AG08396 (cell line): ENCODE measurements around the gene SLC37A1.
A peak's percentile ranks its signal among the peaks of the same experiment; 100 is the strongest.

ENCODE experiments used
- DNase-seq: peaks from one replicate; pipeline ENCODE4 v3.0.0; 2012; ENCODE audit warnings: low spot score, mixed read lengths

The SLC37A1 gene

DNA sequence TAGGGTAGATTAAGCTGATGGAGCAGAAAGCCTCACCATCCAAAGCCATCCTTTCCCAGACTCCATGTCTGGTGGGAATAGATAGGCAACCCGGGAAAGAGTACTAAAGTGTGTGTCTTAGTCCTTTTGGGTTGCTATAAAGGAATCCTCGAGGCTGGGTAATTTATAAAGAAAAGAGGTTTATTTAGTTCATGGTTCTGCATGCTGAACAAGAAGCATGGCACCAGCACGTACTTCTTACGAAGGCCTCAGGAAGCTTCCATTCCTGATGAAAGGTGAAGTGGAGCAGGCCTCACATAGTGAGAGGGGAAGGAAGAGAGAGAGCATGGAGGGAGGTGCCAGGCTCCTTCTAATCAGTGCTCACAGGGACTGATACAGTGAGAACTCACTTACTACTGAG, 6.2 kb upstream of the SLC37A1 start:
- no peak for DNase-seq

- DNase-seq: no peak
Measured at GRCh38 chr21:42508371-42508770, 5.3 kb upstream of the SLC37A1 start.

- DNase-seq: no peak
Measured at GRCh38 chr21:42509244-42509643, 4.4 kb upstream of the SLC37A1 start.

- no peak for DNase-seq
Measured at GRCh38 chr21:42512346-42513034, 1.2 kb upstream of the SLC37A1 start.

DNA sequence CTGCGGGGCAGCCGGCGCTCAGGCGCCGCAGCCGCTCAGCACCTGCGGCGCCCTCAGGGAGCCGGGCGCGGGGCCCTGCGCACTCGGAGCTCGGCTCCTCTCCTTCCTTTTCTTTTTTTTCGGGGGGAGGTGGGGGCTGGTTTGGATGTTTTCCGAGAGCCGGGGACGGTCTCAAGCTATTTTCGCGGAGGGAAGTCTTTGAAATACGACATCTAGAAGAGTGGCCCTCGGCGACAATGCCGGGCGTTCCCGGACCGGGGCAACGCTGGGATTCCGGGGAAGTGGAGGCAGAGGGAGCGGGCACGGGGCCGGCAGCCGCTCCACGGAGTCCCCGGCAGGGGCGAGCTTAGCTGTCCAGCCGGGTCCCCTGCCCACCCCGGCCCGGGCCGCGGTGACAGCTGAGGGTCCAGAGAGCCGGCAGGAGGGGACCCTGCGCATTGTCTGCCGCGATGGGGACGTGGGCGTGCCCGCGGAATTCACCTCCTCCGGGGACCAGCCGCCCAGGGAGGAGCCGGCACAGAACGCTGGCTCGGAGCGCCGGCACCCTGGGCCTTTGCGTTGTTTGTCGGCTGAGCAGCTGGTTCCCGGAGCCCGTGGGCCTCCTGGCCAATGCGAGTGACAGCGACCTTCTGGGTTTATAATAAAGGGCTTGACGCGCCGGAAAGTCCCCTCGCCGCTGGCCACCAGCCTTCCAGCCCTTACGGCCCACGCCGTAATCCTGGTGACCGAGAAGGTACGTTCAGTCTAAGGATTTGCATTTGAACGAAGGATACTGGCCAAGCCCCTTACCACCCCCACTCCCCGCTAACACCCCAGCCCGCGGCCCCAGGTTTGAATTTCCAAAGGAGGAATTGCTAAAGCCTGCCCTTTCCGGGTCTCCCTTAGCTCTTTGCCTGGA, 582 bp downstream of the SLC37A1 start:
- DNase-seq: no peak

- no peak for DNase-seq
Measured at GRCh38 chr21:42514883-42515228, 1.2 kb downstream of the SLC37A1 start.

- DNase-seq: no peak
Measured at GRCh38 chr21:42515708-42516502, 2.3 kb downstream of the SLC37A1 start.

- peak; percentile 54 for DNase-seq
Measured at GRCh38 chr21:42518215-42518614, 4.6 kb downstream of the SLC37A1 start.

DNA sequence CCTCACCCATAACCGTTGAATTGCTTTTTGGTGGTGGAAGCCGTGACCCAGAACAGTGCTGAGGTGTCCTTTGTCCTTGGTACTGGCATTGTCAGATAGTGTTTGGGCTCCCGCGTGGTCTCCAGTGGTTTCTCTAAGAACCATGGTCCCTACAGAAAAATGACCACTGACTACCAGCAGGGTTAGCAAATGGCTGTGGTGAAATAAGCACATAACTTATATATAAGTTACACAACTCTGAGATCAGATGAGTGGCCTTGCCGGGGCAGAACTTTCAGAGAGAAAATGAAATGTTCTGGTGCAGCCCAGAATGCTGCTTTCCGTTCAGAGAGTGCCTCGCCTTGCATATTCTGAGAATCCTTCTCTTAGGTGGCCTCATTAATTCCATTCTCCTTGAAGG, 5.0 kb downstream of the SLC37A1 start:
- DNase-seq: no peak

- no peak for DNase-seq
Measured at GRCh38 chr21:42520628-42521253, 7.1 kb downstream of the SLC37A1 start.

- DNase-seq: no peak
Measured at GRCh38 chr21:42521384-42521783, 7.7 kb downstream of the SLC37A1 start.

- no peak for DNase-seq
Measured at GRCh38 chr21:42521805-42522204, 8.2 kb downstream of the SLC37A1 start.

GRCh38 chr21:42522271-42522670, 8.6 kb downstream of the SLC37A1 start:
- DNase-seq: no peak

GRCh38 chr21:42522771-42523170, 9.1 kb downstream of the SLC37A1 start:
- DNase-seq: no peak

DNA sequence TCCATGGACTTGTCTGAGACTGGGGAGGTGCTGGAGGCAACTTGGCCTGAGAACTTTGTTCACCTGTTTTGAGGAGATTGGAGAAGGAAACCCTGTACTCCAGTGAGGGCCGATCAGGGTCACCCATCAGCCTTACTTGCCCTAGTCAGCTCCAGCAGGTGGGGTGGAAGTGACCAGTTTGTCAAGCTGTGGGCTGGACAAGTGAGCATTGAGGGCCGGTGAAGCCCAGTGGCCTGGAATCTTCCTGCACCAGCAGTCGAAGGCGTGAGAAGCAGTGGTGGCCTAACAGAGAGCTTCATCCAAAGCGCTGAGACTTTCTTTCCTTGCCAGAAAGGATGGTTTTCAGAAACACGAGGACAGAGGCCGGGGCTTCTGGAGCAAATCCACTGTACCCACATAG, 9.6 kb downstream of the SLC37A1 start:
- DNase-seq: no peak

DNA sequence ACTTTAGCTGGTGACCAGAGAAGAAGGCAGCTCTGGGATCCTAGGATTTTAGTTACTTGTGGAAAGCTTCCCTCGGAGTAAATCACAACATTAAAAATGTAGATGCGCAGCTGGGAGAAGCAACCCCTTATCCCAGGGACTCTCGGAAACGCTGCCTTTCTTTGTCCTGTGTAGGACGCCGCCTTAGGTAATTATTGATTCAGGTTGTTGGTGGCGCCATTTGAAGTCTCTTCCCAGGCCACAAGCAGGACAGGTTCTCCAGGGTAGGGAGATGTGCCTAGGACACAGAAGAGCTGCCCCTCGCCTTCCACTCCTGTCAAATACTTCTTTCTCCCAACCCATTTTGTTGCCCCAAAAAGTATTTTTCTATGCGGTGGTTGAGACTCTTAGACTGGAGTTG, 10.3 kb downstream of the SLC37A1 start:
- no peak for DNase-seq

DNA sequence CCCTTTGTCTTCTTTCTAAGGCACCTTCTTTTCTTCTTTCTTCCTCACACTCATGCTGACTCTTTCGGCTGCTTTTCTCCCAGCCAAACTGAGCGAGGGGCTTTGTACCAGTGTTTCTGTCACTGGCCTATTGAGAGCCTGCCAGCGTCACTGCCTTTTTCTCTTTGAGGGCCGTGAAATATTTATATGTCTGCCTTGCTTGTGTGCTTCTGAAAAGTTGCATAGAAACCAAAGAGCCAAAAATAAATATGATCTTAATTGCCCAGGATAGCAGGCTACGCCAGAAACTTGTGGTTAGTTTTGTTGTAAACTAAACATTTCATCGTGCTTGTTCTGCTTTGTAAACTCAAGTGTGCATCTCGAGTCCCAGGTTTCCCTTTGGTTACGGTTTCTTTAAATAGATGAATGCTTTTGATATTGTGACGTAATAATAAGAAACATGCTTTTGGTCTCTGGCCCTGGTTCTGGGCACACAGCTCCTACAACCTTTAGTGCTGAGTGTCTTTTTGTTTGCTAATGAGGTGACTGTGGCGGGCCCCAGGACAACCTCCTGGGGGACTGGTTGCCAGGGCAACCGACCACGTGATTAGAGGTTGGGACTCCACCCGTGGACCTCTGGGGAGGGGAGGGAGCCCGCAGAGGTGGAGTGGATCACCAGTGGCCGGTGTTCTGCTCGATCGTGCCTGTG, 10.8 kb downstream of the SLC37A1 start:
- peak; percentile 42 for DNase-seq

- DNase-seq: no peak
Measured at GRCh38 chr21:42525029-42525581, 11.5 kb downstream of the SLC37A1 start.

GRCh38 chr21:42525676-42526378, 12.2 kb downstream of the SLC37A1 start:
- DNase-seq: no peak

DNA sequence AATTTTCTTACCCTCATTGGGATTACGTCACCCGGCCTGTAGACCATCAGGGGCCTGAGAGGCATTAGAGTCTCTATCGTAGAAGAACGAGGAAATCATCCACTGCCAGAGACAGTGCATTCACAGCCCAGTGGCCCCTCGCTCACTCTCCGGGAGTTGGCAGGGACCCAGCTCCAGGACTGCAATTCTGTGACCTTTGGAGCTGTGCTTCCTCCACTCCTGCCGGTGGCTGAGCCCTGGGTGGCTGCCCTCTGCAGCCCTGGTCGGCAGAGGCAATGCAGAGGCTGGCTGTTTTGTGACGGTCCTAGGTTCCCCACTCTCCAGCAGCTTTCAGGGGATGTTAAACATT, 12.7 kb downstream of the SLC37A1 start:
- no peak for DNase-seq

GRCh38 chr21:42527127-42527488, 13.5 kb downstream of the SLC37A1 start:
- no peak for DNase-seq
